GM19193 (cell line): ENCODE results near the gene THADA.

Source experiments
- POLR2A ChIP-seq: IDR thresholded peaks from 4 replicates; pipeline ENCODE4 v1.6.1; 2011; ENCODE audit not compliant: insufficient read depth, insufficient read length; ENCODE audit errors: extremely low read depth

Gene THADA

DNA sequence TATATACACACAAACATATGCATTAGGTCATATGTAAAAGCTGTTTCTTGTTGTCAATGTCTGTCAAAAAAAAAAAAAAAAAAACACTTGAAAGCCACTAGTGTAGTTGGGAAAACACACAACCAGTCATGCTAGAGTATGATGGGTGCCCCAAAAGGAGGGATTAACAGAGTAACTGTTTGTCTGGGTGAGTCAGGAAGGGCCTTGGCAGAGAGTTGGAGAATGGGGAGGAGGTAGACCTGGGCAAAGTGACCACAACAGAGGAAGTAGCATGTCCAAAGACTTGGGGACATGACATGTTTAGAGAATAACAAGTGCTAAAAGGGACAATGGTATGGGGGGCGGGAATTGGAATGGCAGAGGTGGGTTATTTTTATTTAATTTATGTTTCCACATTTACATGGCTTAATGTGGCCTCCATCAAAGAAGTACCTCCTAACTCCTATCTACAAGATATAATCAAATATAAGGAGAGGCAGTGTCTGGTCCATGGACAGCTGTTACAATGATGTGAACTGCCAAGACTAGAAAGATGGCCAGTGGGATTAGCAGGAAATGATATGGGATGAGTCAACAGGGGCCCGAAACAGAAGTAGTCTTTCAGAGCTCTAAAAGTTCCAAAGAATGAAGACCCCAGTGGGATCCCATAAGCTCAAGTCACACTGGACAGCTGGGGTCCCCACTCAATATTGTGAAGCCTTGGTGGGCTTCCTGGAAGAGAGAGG, 269.6 kb downstream of the THADA start:
- no peak for TF ChIP-seq POLR2A

- no peak for TF ChIP-seq POLR2A
Observed at GRCh38 chr2:43325107-43325811, 270.6 kb downstream of the THADA start.

GRCh38 chr2:43324259-43325106, 271.4 kb downstream of the THADA start:
- TF ChIP-seq POLR2A, result no peak

- TF ChIP-seq POLR2A, result no peak
Observed at GRCh38 chr2:43323857-43324256, 272.0 kb downstream of the THADA start.

GRCh38 chr2:43321446-43321845, 274.4 kb downstream of the THADA start:
- no peak for TF ChIP-seq POLR2A

DNA sequence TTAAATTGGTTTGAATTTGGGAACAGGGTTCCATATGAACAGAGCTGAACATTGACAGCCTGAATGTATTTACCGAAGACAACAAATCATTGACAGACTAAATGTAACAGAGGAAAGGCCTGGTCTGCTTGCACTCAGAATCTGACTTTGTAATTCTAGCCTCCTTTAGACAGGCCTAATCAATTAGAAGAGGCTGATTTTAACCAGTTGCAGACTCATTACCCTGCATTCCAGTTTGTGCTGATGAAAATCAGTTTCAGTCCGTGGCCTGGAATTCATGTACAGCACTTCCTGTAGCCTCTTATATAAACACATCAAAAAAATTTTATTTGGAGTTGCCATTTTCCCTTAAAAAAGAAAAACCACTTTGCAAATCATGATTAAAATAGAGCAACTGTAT, 276.3 kb downstream of the THADA start:
- no peak for TF ChIP-seq POLR2A

GRCh38 chr2:43318791-43319190, 277.0 kb downstream of the THADA start:
- TF ChIP-seq POLR2A, result no peak

GRCh38 chr2:43317680-43318079, 278.2 kb downstream of the THADA start:
- no peak for TF ChIP-seq POLR2A

DNA sequence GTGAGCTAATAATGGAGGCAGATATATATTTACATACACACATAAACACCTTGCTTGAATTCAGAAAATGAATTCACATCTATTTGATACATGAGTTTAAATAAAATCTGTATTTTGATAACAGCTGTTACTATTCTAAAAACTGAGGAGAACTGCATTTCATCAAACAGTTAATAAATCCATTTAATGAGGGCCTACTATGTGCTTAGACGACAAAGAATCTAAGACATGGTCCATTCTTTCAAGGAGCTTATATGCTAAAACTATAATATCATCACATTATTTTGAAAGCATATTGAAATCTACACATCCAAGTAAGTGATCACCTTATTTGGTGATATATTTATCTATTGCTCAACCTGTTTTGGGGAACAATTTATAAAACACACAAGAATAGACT, 278.6 kb downstream of the THADA start:
- no peak for TF ChIP-seq POLR2A

GRCh38 chr2:43315482-43315881, 280.4 kb downstream of the THADA start:
- TF ChIP-seq POLR2A, result no peak

- TF ChIP-seq POLR2A, result no peak
Observed at GRCh38 chr2:43314299-43314927, 281.4 kb downstream of the THADA start.

DNA sequence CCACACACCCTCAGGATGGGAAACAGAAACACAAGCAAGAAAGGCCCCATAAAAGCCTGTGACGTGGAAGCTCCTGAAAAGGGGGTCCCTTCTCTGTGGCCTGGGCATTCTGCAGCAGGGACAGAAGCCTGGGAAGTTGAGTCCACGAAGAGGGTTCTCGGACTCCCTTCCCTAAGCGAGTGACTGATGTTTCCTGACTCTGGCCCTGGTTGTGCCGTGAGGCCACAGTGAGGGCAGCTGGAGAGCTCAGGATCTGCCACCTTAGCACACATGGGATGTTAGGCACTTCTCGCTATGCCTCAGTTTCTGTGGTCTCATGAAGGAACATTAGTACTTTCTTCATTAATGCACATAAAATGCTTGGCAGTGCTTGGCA, 282.2 kb downstream of the THADA start:
- no peak for TF ChIP-seq POLR2A

- no peak for TF ChIP-seq POLR2A
Observed at GRCh38 chr2:43312755-43313641, 282.8 kb downstream of the THADA start.

- no peak for TF ChIP-seq POLR2A
Observed at GRCh38 chr2:43311276-43311675, 284.6 kb downstream of the THADA start.
